ENCODE data around the gene HEATR5A. TPM values are rescaled to one million over a fixed set of nuclear protein-coding genes. Genes with fewer than 3 reads are reported as not detected.
"Not testable (repeated sequence)": the region's sequence is repeated elsewhere in the genome, so short reads cannot be mapped to it uniquely, and the experiment has no call there.

The HEATR5A gene
- total RNA-seq, 4 donors from 2014 or later: 14.2 to 26.6 (median 17.0) TPM

GRCh38 chr14:31278883-31279282, 141.5 kb downstream of the HEATR5A start:
- no peak for TF ChIP-seq POLR2A (IDR thresholded peaks at IDR 0.05)
- TF ChIP-seq CTCF (IDR thresholded peaks at IDR 0.05): no peak
- 90 to 95% methylated on average over 1 of the region's 1 CpG for WGBS, 2 donors
- H3K27ac ChIP-seq: no peak overlapping the region
- no peaks in the 10 kb centered on the region for H3K27me3 ChIP-seq
- no peak for DNase-seq
- H3K36me3 ChIP-seq: no peaks in the 10 kb centered on the region
- H3K4me1 ChIP-seq: peaks cover 0 to 2% (median 0%) of the 10 kb centered on the region in 3 donors
- no peaks in the 10 kb centered on the region for H3K9me3 ChIP-seq
- no peak overlapping the region for H3K4me3 ChIP-seq
- intact Hi-C loops (cut with DNase I): no loop called here

GRCh38 chr14:31277085-31277484, 143.3 kb downstream of the HEATR5A start:
- H3K27me3 ChIP-seq: no peaks in the 10 kb centered on the region
- DNase-seq: no peak
- peaks cover 0 to 2% (median 0%) of the 10 kb centered on the region in 3 donors for H3K4me1 ChIP-seq
- no peak overlapping the region for H3K27ac ChIP-seq
- H3K4me3 ChIP-seq: no peak overlapping the region
- no peaks in the 10 kb centered on the region for H3K9me3 ChIP-seq
- intact Hi-C loops (cut with DNase I): no loop called here
- 67% methylated on average over 1 of the region's 1 CpG; no CpG with 5 or more reads in 1 of the 2 donors for WGBS, 2 donors
- no peaks in the 10 kb centered on the region for H3K36me3 ChIP-seq
- no peak for TF ChIP-seq POLR2A (IDR thresholded peaks at IDR 0.05)

- H3K4me3 ChIP-seq; H3K27ac ChIP-seq; DNase-seq; H3K36me3 ChIP-seq; H3K4me1 ChIP-seq; intact Hi-C loops (cut with DNase I); H3K27me3 ChIP-seq; H3K9me3 ChIP-seq: not testable (repeated sequence)
- WGBS, 2 donors: 79 to 82% methylated on average over 5 of the region's 5 CpGs
Measured at GRCh38 chr14:31276417-31276816, 143.9 kb downstream of the HEATR5A start.

GRCh38 chr14:31275731-31276130, 144.6 kb downstream of the HEATR5A start:
- no peak for DNase-seq

GRCh38 chr14:31271648-31272047, 148.7 kb downstream of the HEATR5A start:
- Histone ChIP-seq H3K27me3 (no peaks in the 10 kb centered on the region), H3K4me1 (peaks cover 0 to 4% (median 2%) of the 10 kb centered on the region in 3 donors), H3K27ac (no peak overlapping the region), H3K36me3 (no peaks in the 10 kb centered on the region), H3K4me3 (no peak overlapping the region), H3K9me3 (no peaks in the 10 kb centered on the region)
- no peak for DNase-seq
- 86 to 87% methylated on average over 8 of the region's 8 CpGs for WGBS, 2 donors
- intact Hi-C loops (cut with DNase I): no loop called here
- TF ChIP-seq POLR2A (IDR thresholded peaks at IDR 0.05): no peak
- no peak for TF ChIP-seq CTCF (IDR thresholded peaks at IDR 0.05)

More at GRCh38 chr14:31275731-31276130, 144.6 kb downstream of the HEATR5A start:
- Histone ChIP-seq H3K4me1 (peaks cover 0 to 2% (median 0%) of the 10 kb centered on the region in 3 donors), H3K27ac (no peak overlapping the region), H3K9me3 (no peaks in the 10 kb centered on the region), H3K27me3 (no peaks in the 10 kb centered on the region), H3K4me3 (no peak overlapping the region), H3K36me3 (no peaks in the 10 kb centered on the region)
- intact Hi-C loops (cut with DNase I): no loop called here
- no peak for TF ChIP-seq CTCF (IDR thresholded peaks at IDR 0.05)
- no peak for TF ChIP-seq POLR2A (IDR thresholded peaks at IDR 0.05)

- intact Hi-C loops (cut with DNase I): no loop called here
Measured at GRCh38 chr14:31270196-31270772, 150.1 kb downstream of the HEATR5A start.

More at GRCh38 chr14:31270196-31270772, 150.1 kb downstream of the HEATR5A start:
- DNase-seq: no peak
- no peaks in the 10 kb centered on the region for H3K27me3 ChIP-seq
- H3K9me3 ChIP-seq: no peaks in the 10 kb centered on the region
- no peak overlapping the region for H3K27ac ChIP-seq
- 61 to 92% methylated on average over 2 to 4 of the region's 4 CpGs for WGBS, 2 donors
- TF ChIP-seq CTCF (IDR thresholded peaks at IDR 0.05) (peak in 5 of 6 experiments; percentile 15 to 58 (median 19)), POLR2A (IDR thresholded peaks at IDR 0.05) (no peak)
- peaks cover 0 to 16% (median 5%) of the 10 kb centered on the region in 3 donors for H3K4me1 ChIP-seq
- no peak overlapping the region for H3K4me3 ChIP-seq
- H3K36me3 ChIP-seq: no peaks in the 10 kb centered on the region

All from esophagus squamous epithelium (tissue), 5 donors.